HEK293 (cell line): ENCODE data around the gene GGTA1.

Experiments used
- CTCF ChIA-PET: fragments of 350-600 bp; formaldehyde crosslinking; extraction: SDS; loops from one replicate; lab custom pipeline; 2021; ENCODE audit warnings: antibody characterized with exemption; lab: Yijun Ruan, JAX
- POLR2A ChIA-PET: fragments of 300-600 bp; formaldehyde crosslinking; extraction: SDS; loops from one replicate; lab custom pipeline; 2020; ENCODE audit warnings: antibody characterized with exemption, inconsistent platforms; lab: Yijun Ruan, JAX
- H3K27ac ChIP-seq: fragments of 200-500 bp; sonication (Bioruptor generic); 2 replicates; pipeline ENCODE4 v1.5.1; 2014; ENCODE audit warnings: low read depth, low read length, control low read depth, inconsistent platforms; ENCODE audit errors: extremely low read depth
- H3K36me3 ChIP-seq, 2 experiments: fragments of 200-500 bp in 1 of 2; sonication (Bioruptor generic) in 1 of 2; 1 replicate in 1 of 2; 2 replicates in 1 of 2; pipeline ENCODE4 v1.5.1; 2014 to 2017; ENCODE audit warnings: inconsistent platforms in 2 of 2, low read length in 2 of 2; ENCODE audit not compliant: control insufficient read depth in 2 of 2, insufficient read depth in 1 of 2
- H3K4me1 ChIP-seq: fragments of 200-500 bp; sonication (Bioruptor generic); 2 replicates; pipeline ENCODE4 v1.5.1; 2014; ENCODE audit warnings: mild to moderate bottlenecking, low read length, inconsistent platforms; ENCODE audit not compliant: control insufficient read depth, insufficient read depth
- H3K4me3 ChIP-seq: 2 replicates; pipeline ENCODE4 v1.5.1; 2011; ENCODE audit warnings: low read depth, mild to moderate bottlenecking, control low read depth, low read length, moderate library complexity
- H3K9me3 ChIP-seq: fragments of 200-500 bp; sonication (Bioruptor generic); 2 replicates; pipeline ENCODE4 v1.5.1; 2014; ENCODE audit warnings: low read depth, low read length, inconsistent platforms; ENCODE audit not compliant: control insufficient read depth, insufficient read depth
- BCL11A ChIP-seq: fragments of 450-650 bp; formaldehyde crosslinking; IDR thresholded peaks from 2 replicates; pipeline ENCODE4 v1.5.1; 2016; ENCODE audit warnings: low read depth, missing biosample characterization, missing genetic modification characterization
- GFI1B ChIP-seq: fragments of 450-650 bp; formaldehyde crosslinking; IDR thresholded peaks from 2 replicates; pipeline ENCODE4 v1.5.1; 2016; ENCODE audit warnings: missing biosample characterization, missing genetic modification characterization
- SP7 ChIP-seq: fragments of 450-650 bp; formaldehyde crosslinking; IDR thresholded peaks from 2 replicates; pipeline ENCODE4 v1.5.1; 2016; ENCODE audit warnings: missing biosample characterization, missing genetic modification characterization
- ZBTB1 ChIP-seq: fragments of 450-650 bp; formaldehyde crosslinking; IDR thresholded peaks from 2 replicates; pipeline ENCODE4 v1.5.1; 2016; ENCODE audit warnings: missing biosample characterization, missing genetic modification characterization
- ZNF169 ChIP-seq: fragments of 450-650 bp; formaldehyde crosslinking; IDR thresholded peaks from 2 replicates; pipeline ENCODE4 v1.5.1; 2016; ENCODE audit warnings: missing biosample characterization, missing genetic modification characterization
- ZNF184 ChIP-seq: fragments of 450-650 bp; IDR thresholded peaks from 2 replicates; pipeline ENCODE4 v1.5.1; 2018; ENCODE audit warnings: missing biosample characterization, mild to moderate bottlenecking, missing genetic modification characterization
- ZNF707 ChIP-seq: fragments of 450-650 bp; formaldehyde crosslinking; IDR thresholded peaks from 2 replicates; pipeline ENCODE4 v1.5.1; 2016; ENCODE audit warnings: missing biosample characterization, missing genetic modification characterization
- ZNF747 ChIP-seq: fragments of 450-650 bp; formaldehyde crosslinking; IDR thresholded peaks from 2 replicates; pipeline ENCODE4 v1.5.1; 2016; ENCODE audit warnings: missing biosample characterization, missing genetic modification characterization
- ZNF776 ChIP-seq: fragments of 450-650 bp; formaldehyde crosslinking; IDR thresholded peaks from 2 replicates; pipeline ENCODE4 v1.5.0; 2017; ENCODE audit warnings: missing biosample characterization, missing genetic modification characterization, borderline replicate concordance
- ZNF843 ChIP-seq: fragments of 450-650 bp; formaldehyde crosslinking; IDR thresholded peaks from 2 replicates; pipeline ENCODE4 v1.5.1; 2016; ENCODE audit warnings: missing biosample characterization, missing genetic modification characterization
- ZSCAN30 ChIP-seq: fragments of 450-650 bp; IDR thresholded peaks from 2 replicates; pipeline ENCODE4 v1.5.1; 2018; ENCODE audit warnings: missing biosample characterization, mild to moderate bottlenecking, missing genetic modification characterization, moderate library complexity
- TF ChIP-seq, protein P1 (sequence below): fragments of 450-650 bp; formaldehyde crosslinking; IDR thresholded peaks from 2 replicates; pipeline ENCODE4 v1.5.1; 2016; ENCODE audit warnings: missing biosample characterization, missing genetic modification characterization
- TF ChIP-seq, protein P2 (sequence below): fragments of 450-650 bp; formaldehyde crosslinking; IDR thresholded peaks from 2 replicates; pipeline ENCODE4 v1.5.1; 2017; ENCODE audit warnings: missing biosample characterization, missing genetic modification characterization
- TF ChIP-seq, protein P3 (sequence below): fragments of 450-650 bp; formaldehyde crosslinking; IDR thresholded peaks from 2 replicates; pipeline ENCODE4 v1.5.1; 2017; ENCODE audit warnings: missing biosample characterization, missing genetic modification characterization
- TF ChIP-seq, protein P4 (sequence below): fragments of 450-650 bp; formaldehyde crosslinking; IDR thresholded peaks from 2 replicates; pipeline ENCODE4 v1.5.1; 2016; ENCODE audit warnings: missing biosample characterization, missing genetic modification characterization
- TF ChIP-seq, protein P5 (sequence below): fragments of 450-650 bp; formaldehyde crosslinking; IDR thresholded peaks from 2 replicates; pipeline ENCODE4 v1.5.1; 2016; ENCODE audit warnings: missing biosample characterization, missing genetic modification characterization

The GGTA1 gene

DNA sequence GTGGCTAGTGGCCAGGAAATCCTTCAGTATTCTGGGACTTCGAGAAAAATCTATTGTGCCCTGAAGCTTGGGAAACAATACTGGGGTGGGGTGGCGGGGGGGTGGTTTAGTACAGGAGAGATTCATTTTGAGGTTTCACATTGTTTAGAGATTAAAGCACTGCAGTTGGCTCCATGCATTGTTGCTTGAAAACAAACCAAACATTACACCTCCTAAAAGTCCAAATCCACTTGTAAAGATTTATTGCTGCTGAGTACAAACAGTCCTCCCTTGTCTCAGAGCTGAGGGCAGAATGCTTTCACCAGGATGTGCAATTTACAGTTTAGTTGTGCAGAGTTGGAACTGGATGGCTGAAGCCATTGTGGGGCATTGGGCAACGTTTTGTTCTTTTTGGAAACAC lies 49.4 kb downstream of the GGTA1 start (continued):
- TF ChIP-seq ZNF169 (no peak), ZNF184 (no peak), GFI1B (tag by site-specific recombination) (peak; percentile 54; the same call in 1 of the 2 replicates), ZNF843 (tag by site-specific recombination) (peak; percentile 72), ZBTB1 (tag by site-specific recombination) (no peak), BCL11A (tag by site-specific recombination) (no peak), SP7 (tag by site-specific recombination) (peak; percentile 50; the same call in 1 of the 2 replicates)
- TF ChIP-seq, protein P1, sequence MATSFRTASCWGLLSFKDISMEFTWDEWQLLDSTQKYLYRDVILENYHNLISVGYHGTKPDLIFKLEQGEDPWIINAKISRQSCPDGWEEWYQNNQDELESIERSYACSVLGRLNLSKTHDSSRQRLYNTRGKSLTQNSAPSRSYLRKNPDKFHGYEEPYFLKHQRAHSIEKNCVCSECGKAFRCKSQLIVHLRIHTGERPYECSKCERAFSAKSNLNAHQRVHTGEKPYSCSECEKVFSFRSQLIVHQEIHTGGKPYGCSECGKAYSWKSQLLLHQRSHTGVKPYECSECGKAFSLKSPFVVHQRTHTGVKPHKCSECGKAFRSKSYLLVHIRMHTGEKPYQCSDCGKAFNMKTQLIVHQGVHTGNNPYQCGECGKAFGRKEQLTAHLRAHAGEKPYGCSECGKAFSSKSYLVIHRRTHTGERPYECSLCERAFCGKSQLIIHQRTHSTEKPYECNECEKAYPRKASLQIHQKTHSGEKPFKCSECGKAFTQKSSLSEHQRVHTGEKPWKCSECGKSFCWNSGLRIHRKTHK, result no peak
- TF ChIP-seq, protein P2, sequence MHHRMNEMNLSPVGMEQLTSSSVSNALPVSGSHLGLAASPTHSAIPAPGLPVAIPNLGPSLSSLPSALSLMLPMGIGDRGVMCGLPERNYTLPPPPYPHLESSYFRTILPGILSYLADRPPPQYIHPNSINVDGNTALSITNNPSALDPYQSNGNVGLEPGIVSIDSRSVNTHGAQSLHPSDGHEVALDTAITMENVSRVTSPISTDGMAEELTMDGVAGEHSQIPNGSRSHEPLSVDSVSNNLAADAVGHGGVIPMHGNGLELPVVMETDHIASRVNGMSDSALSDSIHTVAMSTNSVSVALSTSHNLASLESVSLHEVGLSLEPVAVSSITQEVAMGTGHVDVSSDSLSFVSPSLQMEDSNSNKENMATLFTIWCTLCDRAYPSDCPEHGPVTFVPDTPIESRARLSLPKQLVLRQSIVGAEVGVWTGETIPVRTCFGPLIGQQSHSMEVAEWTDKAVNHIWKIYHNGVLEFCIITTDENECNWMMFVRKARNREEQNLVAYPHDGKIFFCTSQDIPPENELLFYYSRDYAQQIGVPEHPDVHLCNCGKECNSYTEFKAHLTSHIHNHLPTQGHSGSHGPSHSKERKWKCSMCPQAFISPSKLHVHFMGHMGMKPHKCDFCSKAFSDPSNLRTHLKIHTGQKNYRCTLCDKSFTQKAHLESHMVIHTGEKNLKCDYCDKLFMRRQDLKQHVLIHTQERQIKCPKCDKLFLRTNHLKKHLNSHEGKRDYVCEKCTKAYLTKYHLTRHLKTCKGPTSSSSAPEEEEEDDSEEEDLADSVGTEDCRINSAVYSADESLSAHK, result peak; percentile 46
- TF ChIP-seq, all 188 proteins: peak for 18

DNA sequence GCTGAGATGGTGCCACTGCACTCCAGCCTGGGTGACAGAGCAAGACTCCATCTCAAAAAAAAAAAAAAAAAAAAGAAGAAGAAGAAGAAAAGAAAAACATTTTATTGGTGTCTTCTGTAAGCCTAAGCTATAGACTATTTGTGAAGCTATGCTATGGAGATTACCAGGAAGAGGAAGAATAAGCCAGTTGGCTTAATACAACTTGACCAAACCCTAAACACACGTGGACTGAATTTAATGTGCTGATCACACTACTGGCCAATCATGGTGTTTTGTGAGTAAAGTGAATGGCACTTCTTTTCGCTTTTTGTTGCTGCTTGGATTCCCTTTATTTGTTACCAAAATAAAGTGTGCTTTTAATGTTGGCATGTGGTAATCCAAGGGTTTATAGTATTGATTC lies 49.9 kb downstream of the GGTA1 start:
- H3K4me1 ChIP-seq, result peaks cover 9% of the 10 kb centered on the region; the same call in 1 of the 2 replicates
- no peaks in the 10 kb centered on the region for H3K9me3 ChIP-seq
- no peak for TF ChIP-seq ZNF747 (tag by site-specific recombination)
- no peak overlapping the region for H3K4me3 ChIP-seq
- ChIA-PET POLR2A (interaction anchor here (0.6 kb wide), 1 partner anchor 591 kb away, joined by 3 read pairs; no protein-coding TSS in a partner anchor), CTCF (interaction anchor here (0.7 to 2.2 kb wide), 3 partner anchors 10 to 45 kb away, joined by 3 to 14 read pairs (median 6); no protein-coding TSS in a partner anchor)
- no peaks in the 10 kb centered on the region for H3K36me3 ChIP-seq
- no peak overlapping the region for H3K27ac ChIP-seq

DNA sequence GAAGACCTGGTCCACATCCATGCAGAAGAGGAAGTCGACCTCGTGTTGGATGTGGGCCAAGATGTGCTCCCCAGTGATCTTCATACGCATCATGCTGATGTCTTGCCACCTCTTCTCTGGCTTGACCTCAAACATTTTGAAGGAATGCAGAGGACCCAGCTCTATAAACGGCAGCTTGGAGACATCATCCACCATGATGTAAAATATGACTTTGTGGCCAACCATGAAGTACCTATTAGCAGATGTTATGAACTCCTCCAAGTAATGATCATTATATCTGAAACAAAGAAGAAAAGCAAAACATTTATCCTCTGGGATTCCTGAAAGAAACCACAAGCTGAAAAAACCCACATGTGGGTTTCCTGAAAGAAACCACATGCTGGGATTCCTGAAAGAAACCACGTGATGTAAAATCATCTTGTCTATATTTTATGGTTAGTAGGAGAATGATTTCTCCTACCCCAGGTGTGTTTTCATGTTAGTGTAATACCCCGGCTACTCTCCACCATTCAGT lies 52.3 kb downstream of the GGTA1 start:
- Histone ChIP-seq H3K9me3 (no peaks in the 10 kb centered on the region), H3K4me1 (peaks cover 9% of the 10 kb centered on the region; the same call in 1 of the 2 replicates)

DNA sequence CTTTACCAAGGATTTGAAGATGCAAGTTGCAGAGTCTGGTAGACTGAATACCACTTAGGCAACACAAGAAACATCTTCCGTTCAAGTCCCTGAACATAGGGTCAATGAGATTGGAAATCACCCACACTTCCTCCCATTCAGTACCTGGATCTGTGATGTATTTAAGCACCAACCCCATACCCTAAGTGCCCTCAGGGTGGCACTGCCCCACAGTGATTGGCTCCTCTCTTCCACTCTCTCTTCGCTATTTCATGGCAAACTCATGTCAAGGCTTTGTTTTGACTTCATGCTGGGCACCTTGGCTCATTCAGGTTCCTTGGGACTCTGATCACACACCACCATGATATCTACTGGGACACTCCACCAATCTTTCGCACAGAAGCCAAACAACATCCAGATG lies 53.7 kb downstream of the GGTA1 start:
- no peak overlapping the region for H3K4me3 ChIP-seq
- ChIA-PET CTCF (interaction anchor here (0.6 to 1.0 kb wide), 2 partner anchors 99 to 233 kb away, joined by 5 read pairs; no protein-coding TSS in a partner anchor), POLR2A (interaction anchor here (0.7 kb wide), 1 partner anchor 98 kb away, joined by 3 read pairs; no protein-coding TSS in a partner anchor)
- H3K36me3 ChIP-seq, result no peaks in the 10 kb centered on the region
- no peaks in the 10 kb centered on the region for H3K9me3 ChIP-seq
- H3K27ac ChIP-seq, result no peak overlapping the region
- H3K4me1 ChIP-seq, result peaks cover 9% of the 10 kb centered on the region; the same call in 1 of the 2 replicates
- no peak for TF ChIP-seq ZSCAN30 (tag by site-specific recombination)
- TF ChIP-seq, protein P3, sequence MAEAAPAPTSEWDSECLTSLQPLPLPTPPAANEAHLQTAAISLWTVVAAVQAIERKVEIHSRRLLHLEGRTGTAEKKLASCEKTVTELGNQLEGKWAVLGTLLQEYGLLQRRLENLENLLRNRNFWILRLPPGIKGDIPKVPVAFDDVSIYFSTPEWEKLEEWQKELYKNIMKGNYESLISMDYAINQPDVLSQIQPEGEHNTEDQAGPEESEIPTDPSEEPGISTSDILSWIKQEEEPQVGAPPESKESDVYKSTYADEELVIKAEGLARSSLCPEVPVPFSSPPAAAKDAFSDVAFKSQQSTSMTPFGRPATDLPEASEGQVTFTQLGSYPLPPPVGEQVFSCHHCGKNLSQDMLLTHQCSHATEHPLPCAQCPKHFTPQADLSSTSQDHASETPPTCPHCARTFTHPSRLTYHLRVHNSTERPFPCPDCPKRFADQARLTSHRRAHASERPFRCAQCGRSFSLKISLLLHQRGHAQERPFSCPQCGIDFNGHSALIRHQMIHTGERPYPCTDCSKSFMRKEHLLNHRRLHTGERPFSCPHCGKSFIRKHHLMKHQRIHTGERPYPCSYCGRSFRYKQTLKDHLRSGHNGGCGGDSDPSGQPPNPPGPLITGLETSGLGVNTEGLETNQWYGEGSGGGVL (tag by site-specific recombination), result no peak
- TF ChIP-seq, protein P4, sequence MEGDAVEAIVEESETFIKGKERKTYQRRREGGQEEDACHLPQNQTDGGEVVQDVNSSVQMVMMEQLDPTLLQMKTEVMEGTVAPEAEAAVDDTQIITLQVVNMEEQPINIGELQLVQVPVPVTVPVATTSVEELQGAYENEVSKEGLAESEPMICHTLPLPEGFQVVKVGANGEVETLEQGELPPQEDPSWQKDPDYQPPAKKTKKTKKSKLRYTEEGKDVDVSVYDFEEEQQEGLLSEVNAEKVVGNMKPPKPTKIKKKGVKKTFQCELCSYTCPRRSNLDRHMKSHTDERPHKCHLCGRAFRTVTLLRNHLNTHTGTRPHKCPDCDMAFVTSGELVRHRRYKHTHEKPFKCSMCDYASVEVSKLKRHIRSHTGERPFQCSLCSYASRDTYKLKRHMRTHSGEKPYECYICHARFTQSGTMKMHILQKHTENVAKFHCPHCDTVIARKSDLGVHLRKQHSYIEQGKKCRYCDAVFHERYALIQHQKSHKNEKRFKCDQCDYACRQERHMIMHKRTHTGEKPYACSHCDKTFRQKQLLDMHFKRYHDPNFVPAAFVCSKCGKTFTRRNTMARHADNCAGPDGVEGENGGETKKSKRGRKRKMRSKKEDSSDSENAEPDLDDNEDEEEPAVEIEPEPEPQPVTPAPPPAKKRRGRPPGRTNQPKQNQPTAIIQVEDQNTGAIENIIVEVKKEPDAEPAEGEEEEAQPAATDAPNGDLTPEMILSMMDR (tag by site-specific recombination), result 0 out of 2 replicates have a peak, but pooled peaks have one; percentile 36

More for the DNA sequence above, 52.3 kb downstream of the GGTA1 start:
- CTCF ChIA-PET, result interaction anchor here (1.1 to 1.3 kb wide), 2 partner anchors 8 to 15 kb away, joined by 3 read pairs; no protein-coding TSS in a partner anchor
- H3K36me3 ChIP-seq, result no peaks in the 10 kb centered on the region
- H3K4me3 ChIP-seq, result no peak overlapping the region
- H3K27ac ChIP-seq, result no peak overlapping the region
- TF ChIP-seq ZNF707 (tag by site-specific recombination) (no peak), ZNF776 (tag by site-specific recombination) (no peak)
- TF ChIP-seq, protein P5, sequence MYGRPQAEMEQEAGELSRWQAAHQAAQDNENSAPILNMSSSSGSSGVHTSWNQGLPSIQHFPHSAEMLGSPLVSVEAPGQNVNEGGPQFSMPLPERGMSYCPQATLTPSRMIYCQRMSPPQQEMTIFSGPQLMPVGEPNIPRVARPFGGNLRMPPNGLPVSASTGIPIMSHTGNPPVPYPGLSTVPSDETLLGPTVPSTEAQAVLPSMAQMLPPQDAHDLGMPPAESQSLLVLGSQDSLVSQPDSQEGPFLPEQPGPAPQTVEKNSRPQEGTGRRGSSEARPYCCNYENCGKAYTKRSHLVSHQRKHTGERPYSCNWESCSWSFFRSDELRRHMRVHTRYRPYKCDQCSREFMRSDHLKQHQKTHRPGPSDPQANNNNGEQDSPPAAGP (tag by site-specific recombination), result no peak
- POLR2A ChIA-PET, result no interaction called here
